G401.6 (cell line): Measurements from ENCODE around the gene OR2V2.
A peak's percentile ranks its signal among the peaks of the same experiment; 100 is the strongest.
"Not testable (repeated sequence)": the region's sequence is repeated elsewhere in the genome, so short reads cannot be mapped to it uniquely, and the experiment has no call there.

Source experiments
- FAIRE-seq: peaks from 2 replicates; lab custom pipeline; 2012; peaks lifted over from hg19 to GRCh38; lab: Jason Lieb, UNC

OR2V2 gene

DNA sequence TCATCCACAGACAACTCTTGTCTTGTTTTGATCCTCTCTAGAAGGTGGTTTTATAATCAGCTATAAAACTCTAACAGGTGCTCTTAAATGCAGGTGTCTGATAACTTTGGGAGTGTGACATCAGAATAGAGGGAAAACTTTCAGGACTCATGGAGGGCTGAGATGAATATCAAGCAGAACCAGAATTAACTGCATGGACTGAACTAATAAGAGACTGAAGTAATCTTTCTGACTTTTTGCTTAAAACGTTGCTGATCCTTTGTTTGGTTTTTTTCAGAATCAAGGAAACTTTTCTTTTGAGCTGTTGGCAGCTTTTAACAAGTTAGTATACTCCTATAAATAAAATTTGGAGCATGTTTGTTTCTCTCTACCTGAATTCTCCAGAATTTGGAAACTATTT, 2.3 kb upstream of the OR2V2 start:
- no peak for FAIRE-seq

DNA sequence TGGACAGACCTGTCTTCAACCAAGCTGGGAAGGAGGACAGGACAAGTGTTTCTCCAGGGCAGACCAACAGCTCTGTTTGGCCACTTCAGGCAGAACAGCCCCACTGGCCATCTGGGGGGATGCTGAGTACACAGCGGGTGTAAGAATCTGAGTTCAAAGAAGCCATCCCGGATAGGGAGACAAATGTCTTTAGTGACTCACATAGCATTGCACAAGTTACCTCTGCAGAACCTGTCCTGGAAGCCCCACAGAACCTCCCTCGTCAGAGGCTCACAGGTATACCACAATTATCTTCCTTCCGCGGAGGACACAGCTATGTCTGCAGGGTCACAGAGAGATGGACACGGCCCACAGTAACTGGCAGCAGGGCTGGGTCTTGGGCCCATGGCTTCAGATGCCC, 2.0 kb downstream of the OR2V2 start:
- no peak for FAIRE-seq

DNA sequence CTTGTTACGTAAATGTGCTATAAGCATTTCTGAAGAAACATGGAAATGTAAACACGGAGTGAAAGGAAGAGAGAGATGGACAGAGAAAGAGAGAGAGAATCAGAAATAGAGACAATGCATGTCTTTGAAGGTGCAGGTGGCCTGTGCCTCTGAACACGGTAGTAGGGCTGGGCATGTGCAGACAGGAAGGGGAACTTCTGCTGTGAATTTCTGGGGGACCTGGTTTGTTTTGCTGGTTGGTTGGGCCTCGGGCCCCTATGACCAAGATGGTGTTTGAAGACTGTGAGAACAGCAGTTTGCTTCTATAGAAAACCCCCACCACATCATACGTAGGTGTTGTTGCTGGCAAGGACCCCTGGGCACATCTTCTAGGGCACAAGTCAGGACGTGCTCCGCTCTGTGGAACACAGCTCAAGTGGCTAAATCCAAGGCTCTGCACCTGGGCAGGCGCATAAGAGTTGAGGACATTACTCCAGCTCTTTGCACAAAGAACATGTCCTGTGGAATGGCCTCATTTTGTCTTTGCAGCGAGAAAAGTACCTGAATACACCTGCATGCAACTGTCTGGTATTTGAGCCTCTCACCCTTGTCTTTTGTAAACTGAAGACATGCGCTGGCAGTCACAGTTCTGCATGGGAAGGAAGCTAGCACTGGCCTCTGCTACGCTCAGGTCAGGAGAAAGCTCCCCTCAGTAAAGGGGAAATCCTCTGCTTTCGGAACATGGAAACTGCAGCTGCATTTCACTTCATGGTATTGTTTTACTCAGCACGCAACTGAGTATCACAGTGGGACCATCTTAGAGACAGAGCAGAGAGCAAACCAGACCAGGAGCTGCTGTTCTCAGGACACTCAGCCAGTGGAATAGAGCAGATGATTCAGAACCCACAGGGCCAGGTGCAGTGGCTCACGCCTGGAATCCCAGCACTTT, 2.7 kb downstream of the OR2V2 start:
- FAIRE-seq: no peak

DNA sequence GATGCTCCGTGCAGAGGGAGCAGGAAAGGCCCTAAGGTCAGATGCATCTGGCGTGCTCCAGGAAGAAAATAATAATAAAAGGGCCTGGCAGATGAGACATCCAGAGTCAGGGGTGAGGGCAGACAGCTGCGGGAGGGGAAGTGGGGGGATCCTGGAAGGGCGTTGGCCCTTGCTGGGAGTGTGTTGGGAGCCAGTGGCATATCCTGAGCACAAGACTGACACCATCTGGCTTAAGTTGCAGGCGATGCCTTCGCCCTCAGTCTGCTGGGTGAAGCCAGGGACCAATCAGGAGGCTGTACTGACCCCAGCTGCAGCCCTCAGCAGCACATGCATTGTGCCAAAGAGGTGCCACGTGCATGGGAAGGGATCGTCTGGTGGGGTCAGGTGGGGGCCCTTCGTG, 3.8 kb downstream of the OR2V2 start:
- no peak for FAIRE-seq

DNA sequence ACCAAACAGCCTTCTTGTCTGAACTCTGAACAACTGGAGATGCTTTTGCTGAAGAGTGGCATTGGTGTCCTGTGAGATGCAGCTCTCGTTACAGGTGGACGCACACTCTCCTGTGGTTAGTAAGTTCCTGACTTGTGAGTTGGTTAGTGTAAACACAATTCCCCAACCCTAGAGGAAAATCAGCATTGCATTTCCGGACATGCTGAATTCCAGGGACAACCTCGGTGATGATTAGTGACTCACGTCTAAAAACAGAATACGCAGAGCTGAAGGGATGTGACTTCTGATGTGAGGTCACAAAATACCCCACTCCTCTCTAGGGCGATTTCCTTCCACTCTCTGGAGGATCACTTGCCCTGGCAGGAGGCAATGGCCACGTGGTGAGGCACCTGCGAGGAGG, 5.0 kb downstream of the OR2V2 start:
- FAIRE-seq: no peak

DNA sequence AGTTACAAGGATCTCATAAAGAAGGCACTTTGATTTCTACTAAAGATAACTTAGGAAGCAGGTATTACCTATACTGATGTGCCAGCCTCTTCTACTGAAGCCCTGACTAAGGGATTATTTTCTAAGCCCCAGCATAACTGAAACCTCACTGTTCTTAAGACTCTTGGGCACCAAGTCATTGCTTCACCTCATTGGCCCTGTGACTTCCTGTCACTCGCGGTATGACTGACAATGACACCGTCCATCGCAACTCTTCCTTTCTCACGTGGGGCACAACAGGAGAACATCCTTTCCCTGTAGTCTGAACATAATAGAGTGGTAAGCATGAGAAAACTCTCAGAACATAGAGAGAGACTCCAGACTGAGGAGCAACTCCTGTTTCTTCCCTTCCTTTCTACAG, 6.4 kb downstream of the OR2V2 start:
- no peak for FAIRE-seq

DNA sequence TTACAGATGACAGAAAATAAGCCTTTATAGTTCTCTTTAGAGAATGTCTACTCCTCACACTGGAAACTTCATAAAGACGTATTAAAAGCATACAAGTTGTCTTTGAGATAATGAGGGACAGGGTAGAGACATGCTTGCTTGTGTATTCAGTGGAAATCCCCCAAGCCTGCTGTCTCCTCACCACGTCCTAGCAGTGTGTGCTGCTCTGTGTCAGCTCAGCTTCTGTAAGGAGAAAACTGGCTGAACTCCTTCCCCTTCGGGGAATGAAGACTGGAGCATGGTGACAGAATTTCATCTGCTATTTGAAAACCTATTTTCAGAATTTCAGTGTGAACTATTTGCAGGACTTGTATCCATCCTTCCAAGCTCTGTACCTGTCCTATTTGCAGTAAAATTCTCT, 9.4 kb downstream of the OR2V2 start:
- no peak for FAIRE-seq

DNA sequence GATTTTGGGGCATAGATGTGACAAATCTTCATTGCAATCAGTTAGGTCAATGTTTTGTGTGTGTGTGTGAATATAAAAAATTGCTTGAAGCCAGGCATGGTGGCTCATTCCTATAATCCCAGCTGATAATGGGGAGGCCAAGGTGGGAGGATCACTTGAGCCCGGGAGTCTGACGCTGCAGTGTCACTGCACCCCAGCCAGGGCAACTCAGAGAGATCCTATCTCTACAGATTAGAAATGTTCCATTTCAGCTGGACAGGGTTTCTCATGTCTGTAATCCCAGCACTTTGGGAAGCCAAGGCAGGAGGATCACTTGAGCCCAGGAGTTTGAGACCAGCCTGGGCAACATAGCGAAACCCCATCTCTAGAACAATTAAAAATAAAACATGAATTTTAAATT, 11.5 kb downstream of the OR2V2 start:
- FAIRE-seq: no peak

DNA sequence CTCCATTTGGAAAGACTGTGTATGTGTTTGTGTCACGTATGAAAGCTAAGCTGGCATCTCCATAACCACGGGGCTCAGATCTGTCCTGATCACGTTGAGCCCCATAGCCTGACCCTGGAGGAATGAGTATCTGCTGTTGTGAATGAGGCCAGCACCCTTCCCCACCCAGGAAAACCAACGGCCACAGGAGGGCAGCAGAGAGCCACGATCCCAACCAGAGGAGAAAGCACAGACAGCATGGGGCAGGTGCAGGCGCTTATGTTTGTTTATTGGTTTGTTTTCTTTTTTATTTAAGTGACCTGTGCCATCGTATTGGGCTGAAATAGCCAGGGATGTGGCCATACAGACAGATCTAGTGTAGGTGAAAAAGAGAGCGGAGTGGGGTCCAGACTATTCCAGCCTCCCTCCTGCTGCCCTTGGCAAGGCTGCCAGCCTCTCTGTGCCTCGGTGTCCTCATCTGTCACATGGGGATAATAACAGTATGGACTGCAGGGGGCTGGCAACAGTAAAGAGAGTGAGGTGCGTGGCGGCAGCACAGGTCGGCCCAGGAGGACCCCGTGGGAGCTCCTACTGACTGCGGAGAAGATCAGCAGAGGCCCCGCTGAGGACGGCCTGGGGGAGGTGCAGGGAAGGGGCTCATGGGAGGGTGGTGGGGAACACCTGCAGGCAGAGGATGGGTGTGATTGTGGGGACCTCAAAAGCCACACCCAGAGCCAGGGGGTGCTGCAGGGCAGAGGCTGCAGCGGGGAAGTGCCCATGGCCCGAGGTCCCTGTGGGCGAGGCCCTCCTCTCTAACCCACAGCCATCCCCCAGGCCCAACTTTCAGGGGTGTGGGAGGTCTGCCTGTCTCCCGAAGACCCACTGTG, 12.1 kb downstream of the OR2V2 start:
- FAIRE-seq: peak; percentile 87

DNA sequence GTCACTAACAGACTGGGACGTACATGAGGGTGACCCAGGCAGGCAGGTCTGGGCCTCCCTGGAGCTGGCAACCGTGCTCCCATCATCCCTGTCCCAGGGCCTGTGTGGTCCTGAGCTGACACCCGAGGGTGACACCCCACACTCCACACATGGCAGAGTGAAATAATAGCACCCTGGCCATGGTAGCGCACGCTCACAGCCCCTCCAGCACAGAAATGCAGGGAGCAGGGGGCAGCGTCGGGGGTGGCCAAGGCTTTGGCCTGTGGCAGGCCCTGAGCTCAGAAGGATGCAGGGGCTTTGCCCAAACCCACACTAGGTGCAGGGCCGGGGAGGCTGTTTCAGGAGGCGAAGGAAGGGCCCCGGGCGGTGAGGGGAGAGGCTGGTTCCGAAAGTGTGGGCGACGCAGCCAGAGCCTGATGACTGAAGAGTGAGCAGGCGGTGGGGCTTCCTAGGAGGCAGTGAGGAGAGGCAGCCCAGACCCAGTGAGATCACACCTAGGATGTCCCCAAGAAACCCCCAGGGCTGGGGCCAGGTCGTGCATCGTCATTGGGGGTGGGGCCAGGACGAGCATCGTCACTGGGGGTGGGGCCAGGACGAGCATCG, 12.9 kb downstream of the OR2V2 start:
- no peak for FAIRE-seq

DNA sequence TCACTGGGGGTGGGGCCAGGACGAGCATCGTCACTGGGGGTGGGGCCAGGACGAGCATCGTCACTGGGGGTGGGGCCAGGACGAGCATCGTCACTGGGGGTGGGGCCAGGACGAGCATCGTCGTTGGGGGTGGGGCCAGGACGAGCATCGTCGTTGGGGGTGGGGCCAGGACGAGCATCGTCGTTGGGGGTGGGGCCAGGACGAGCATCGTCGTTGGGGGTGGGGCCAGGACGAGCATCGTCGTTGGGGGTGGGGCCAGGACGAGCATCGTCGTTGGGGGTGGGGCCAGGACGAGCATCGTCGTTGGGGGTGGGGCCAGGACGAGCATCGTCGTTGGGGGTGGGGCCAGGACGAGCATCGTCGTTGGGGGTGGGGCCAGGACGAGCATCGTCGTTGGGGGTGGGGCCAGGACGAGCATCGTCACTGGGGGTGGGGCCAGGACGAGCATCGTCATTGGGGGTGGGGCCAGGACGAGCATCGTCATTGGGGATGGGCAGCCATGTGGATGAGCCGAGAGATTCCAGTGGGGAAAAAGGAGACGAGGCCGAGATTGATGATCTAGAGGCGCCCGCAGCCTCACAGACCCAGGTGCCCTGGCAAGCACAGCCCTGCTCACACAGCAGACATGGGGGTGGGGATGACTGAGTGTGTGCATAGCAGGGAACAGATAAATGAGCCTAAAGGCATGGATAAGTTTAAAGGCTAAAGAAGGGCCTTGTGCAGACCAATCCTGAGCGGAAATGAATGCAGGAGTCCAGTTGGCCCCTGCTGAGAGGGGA, 13.6 kb downstream of the OR2V2 start:
- not testable (repeated sequence) for FAIRE-seq

DNA sequence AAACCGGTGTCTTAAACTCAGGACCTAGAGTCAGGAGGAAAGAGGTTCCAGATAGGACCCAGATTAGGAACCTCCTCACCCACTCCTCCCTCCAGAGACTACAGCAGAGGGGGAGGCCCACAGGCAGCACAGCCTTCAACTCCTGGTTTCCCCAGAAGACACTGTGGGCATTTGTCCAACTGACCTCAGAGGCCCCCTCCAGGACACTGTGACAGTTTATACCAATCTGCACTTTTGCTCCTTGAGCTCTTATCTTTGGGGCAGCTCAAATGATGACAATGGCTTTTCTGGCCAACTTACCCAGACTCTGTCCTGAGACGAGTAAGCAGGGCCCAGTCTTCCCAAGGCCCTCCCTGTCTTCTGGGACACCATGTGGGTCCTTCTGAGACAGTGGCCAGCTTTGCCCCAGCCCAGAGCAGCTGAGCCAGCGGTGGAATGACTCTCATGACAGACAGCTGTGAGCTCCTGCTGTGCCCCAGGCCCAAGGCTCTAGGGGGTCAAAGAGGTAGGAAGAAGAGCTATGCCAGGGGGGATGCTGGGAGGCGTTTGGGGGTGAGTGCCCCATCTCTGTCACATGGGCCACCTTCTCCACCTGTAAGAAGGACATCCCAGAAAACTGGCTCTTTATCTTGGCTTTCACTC, 14.3 kb downstream of the OR2V2 start:
- no peak for FAIRE-seq

DNA sequence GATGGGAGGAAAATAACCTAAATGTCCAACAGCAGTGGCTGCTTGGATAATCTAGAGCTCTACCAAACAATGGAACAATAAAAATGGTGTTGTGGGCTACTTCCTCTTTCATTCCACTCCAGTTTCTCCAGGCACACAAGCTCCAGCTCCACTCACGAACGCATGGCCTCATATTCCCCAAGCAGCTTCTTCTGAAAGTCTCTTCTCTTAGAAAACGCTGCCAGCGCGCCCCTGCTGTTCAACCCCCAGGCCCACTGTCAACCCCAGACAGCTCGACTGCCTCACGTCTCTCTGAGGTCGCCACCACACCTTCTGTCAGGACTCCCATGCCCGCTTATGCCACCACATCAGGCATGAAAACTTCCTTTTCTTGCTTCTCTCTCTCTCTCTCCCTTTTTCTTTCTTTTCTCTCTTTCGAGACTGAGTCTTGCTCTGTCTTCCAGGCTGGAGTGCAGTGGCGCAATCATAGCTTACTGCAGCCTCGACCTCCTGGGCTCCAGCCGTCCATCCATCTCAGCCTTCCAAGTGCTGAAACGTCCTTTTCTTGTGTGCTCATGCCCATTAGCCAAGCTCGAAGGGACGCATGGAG, 16.2 kb downstream of the OR2V2 start:
- FAIRE-seq: no peak

DNA sequence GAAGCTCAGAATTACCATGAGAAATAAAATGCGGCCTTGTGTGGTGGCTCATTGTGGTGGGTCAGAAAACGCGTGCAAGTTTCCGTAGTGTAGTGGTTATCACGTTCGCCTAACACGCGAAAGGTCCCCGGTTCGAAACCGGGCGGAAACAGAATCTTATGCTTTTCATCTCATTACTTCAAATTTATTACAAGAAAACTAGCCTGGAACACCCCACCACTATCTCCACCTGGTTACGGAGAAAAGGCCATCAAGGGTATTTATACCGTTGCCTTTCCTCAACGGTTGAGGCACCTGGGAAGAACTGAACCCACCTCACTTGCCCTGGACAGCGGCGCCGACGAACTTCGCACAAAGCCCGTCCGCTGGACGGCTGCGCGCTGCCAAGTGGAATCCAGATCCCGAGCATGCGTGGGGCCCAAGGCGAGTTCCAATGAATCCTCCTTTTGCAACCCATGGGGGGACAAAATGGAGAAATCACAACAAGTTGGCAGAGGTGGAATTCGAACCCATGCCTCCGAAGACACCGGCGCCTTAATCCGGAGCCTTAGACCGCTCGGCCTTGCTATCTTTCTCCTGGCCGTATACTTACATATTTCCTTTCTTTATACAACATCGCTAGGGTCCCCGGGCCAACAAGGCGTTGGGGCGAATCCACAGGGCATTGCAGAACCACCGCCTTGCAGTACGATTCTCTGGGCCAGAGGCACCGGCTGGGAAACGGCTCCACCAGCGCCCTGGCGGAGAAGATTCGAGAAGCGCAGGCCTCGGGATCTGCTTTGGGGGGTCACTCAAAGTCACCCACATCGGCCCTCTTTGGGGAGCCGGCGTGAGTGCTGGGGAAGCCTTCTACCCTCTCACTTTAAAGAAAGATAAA, 16.9 kb downstream of the OR2V2 start:
- FAIRE-seq: peak; percentile 97

DNA sequence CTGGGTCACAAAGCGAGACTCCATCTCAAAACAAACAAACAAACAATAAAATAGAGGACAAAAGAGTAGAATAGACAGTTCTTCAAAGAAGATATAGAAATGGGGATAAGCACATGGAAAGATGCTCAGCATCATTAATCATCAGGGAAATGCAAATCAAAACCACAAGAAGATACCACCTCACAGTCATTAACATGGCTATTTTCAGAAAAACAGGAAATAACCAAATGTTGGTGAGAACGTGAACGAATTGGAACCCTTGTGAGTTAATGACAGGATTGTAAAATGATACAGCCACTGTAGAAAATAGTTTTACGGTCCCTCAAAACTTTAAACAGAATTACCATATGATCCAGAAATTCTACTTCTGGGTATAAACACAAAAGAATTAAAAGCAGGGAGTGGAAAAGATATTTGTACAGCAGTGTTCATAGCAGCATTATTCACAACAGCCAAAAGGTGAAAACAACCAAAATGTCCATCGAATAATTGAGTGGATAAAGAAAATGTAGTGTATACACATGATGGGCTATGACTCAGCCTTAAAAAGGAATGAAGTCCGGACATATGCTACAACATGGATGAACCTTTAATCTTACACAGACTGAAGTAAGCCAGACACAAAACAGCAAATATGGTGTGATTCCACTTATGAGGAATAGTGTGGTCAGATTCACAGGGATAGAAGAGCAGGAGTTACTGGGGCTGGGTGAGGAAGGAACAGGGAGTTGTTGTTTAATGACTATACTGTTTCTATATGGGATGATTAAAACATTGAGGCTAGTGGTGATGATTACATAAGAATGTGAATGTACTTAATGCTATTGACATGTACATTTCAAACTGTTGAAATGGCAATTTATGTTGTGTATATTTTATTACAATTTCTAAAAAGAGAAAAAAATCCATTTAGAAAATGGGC, 19.7 kb downstream of the OR2V2 start:
- FAIRE-seq: no peak

DNA sequence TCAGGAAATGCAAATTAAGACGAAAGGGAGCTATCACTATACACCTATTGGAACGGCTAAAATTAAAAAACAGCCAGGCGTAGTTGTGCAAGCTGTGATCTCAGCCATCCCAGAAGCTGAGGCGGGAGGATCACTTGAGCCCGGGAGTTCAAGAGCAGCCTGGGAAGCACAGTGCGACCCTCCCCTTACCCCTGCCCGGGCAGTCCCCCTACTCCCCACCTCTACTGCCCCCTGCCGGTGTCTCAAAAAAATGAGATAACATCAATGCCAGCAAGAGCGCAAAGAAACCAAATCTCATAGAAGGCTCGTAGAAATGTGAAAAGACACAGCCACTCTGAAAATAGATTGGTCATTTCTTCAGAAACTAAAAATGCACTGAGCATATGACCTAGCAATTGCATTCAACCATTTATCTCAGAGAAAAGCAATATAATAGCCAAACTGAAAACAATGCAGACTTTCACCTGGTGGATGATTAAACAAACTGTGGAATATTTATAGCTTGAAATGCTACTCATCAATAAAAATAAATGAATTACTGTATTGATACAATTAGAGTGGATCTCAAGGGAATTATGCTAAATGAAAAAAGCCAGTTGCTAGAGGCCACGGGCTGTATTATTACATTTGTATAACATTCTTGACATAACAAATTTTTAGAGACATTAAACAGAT, 20.6 kb downstream of the OR2V2 start:
- FAIRE-seq: no peak

DNA sequence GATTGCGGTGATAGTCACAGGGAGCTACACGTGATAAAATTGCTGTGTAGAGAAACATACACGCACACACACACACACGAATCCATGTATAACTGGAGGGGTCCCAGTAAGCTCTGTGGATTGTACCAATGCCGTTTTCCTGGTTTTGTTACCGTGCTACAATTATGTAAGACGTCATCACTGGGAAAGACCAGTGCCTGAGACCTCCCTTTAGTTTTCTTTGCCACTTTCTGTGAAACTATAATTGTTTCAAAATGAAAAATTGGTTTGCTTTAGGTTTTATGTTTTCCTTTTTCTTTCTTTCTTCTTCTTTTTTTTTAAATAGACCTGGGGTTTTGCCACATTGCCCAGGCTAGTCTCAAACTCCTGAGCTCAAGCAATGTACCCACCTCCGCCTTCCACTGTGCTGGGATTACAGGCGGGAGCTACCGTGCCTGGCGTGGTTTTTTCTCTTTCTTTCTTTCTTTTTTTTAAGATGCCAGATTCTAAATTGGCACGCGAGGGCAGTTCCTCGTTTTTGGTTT, 21.3 kb downstream of the OR2V2 start:
- FAIRE-seq: no peak
